Uterus (tissue), 2 donors: ENCODE data around the gene WDR5.

Experiments
- CTCF ChIP-seq, 4 experiments: fragments of 200-600 bp in 2 of 4; fragments of 450-650 bp in 2 of 4; sonication (generic) in 2 of 4; IDR thresholded peaks; one replicate each; pipeline ENCODE4 v1.5.1; 2016 to 2019; ENCODE audit warnings: antibody characterized with exemption in 4 of 4, mild to moderate bottlenecking in 2 of 4, moderate library complexity in 1 of 4
- POLR2A ChIP-seq, 2 donors: fragments of 450-650 bp; IDR thresholded peaks; one replicate each; pipeline ENCODE4 v1.6.1; 2016; ENCODE audit warnings: antibody characterized with exemption in 2 of 2, mild to moderate bottlenecking in 1 of 2, moderate library complexity in 1 of 2

DNA sequence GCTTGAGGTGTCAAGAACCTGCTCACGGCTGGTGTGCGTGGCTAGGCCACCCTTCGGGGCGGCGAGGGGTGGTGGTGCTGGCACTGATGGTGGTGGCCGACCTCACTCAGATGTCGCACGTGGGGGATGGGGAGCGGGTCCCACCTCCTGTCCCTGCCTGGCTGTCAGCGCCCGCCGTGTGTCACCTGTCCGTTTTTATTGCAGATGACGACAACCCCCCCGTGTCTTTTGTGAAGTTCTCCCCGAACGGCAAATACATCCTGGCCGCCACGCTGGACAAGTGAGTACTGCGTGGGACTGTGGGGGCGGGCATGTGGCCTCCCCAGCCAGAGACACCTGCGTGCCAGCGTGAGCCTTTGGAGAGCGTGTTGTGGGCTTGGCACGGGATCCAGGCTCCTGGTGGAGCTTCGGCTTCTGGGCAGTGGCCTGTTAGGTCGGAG, 18.4 kb downstream of the WDR5 start:
- TF ChIP-seq CTCF (IDR thresholded peaks at IDR 0.05) (no peak), POLR2A (IDR thresholded peaks at IDR 0.05) (no peak)
